Stomach smooth muscle (tissue), 2 donors: ENCODE measurements around the gene RAB20.
"Not testable (repeated sequence)": the region's sequence is repeated elsewhere in the genome, so short reads cannot be mapped to it uniquely, and the experiment has no call there.

ENCODE experiments used
- H3K27ac ChIP-seq: one replicate; pipeline ENCODE4 v1.7.0; 2013; ENCODE audit warnings: mild to moderate bottlenecking, low read length, inconsistent platforms
- H3K27me3 ChIP-seq, 2 donors: one replicate each; pipeline ENCODE4 v1.7.0; 2013; ENCODE audit warnings: low read length in 2 of 2; ENCODE audit not compliant: insufficient read depth in 2 of 2, control insufficient read depth in 1 of 2
- H3K36me3 ChIP-seq, 2 donors: one replicate each; pipeline ENCODE4 v1.7.0; 2013; ENCODE audit warnings: low read length in 2 of 2; ENCODE audit not compliant: control insufficient read depth in 2 of 2, insufficient read depth in 2 of 2
- H3K4me1 ChIP-seq: one replicate; pipeline ENCODE4 v1.7.0; 2013; ENCODE audit warnings: low read length; ENCODE audit not compliant: control insufficient read depth, insufficient read depth
- H3K4me3 ChIP-seq, 2 donors: one replicate each; pipeline ENCODE4 v1.7.0; 2013; ENCODE audit warnings: low read length in 2 of 2
- H3K9ac ChIP-seq, 2 donors: one replicate each; pipeline ENCODE4 v1.7.0; 2013; ENCODE audit warnings: low read length in 2 of 2, mild to moderate bottlenecking in 1 of 2
- H3K9me3 ChIP-seq, 2 donors: one replicate each; pipeline ENCODE4 v1.7.0; 2013; ENCODE audit warnings: low read length in 2 of 2; ENCODE audit not compliant: control insufficient read depth in 2 of 2
- donor health status: healthy.
- donor health status: Pancreatic carcinoma.

RAB20 gene

DNA sequence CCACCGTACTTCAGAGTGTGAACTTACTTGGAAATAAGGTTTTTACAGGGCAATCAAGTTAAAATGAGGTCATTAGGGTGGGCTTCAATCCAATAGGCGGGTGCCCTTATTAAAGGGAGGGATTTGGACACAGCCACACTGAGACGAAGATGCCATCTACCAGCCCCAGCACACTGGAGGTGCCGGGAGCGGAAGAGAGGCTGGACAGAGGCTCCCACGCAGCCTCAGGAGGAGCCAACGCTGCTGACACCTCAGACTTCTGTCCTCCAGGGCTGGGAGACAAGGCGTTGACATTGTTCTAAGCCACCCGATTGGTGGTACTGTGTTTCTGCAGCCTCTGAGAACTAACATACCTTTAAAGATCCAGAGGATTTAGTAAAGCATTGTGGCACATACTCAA is 12.6 kb upstream of the RAB20 start:
- Histone ChIP-seq H3K9ac (no peak overlapping the region), H3K36me3 (no peaks in the 10 kb centered on the region), H3K9me3 (no peaks in the 10 kb centered on the region), H3K4me3 (no peak overlapping the region), H3K27me3 (peaks cover 11 to 15% of the 10 kb centered on the region in 2 donors), H3K4me1 (peaks cover 3% of the 10 kb centered on the region), H3K27ac (no peak overlapping the region)

DNA sequence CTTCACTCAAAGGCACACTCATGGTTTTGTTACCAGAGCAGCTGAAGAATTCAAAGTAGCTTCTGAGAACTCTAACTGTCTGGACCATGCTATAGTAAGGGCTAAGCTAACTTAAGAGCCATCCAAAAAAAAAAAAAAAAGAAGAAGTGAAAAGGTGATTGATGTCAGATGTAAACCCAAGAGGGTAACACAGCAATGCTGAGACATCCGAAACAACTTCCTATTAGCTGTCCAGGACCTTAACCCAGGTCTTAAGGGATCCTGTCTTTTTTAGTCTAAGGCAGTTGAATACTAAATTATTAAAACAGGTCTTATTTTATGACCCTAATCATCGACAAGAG is 11.2 kb upstream of the RAB20 start:
- Histone ChIP-seq H3K9ac (no peak overlapping the region), H3K4me3 (no peak overlapping the region), H3K4me1 (peaks cover 3% of the 10 kb centered on the region), H3K9me3 (peaks cover 0 to 3% of the 10 kb centered on the region in 2 donors), H3K36me3 (no peaks in the 10 kb centered on the region), H3K27ac (no peak overlapping the region), H3K27me3 (peaks cover 11 to 15% of the 10 kb centered on the region in 2 donors)

DNA sequence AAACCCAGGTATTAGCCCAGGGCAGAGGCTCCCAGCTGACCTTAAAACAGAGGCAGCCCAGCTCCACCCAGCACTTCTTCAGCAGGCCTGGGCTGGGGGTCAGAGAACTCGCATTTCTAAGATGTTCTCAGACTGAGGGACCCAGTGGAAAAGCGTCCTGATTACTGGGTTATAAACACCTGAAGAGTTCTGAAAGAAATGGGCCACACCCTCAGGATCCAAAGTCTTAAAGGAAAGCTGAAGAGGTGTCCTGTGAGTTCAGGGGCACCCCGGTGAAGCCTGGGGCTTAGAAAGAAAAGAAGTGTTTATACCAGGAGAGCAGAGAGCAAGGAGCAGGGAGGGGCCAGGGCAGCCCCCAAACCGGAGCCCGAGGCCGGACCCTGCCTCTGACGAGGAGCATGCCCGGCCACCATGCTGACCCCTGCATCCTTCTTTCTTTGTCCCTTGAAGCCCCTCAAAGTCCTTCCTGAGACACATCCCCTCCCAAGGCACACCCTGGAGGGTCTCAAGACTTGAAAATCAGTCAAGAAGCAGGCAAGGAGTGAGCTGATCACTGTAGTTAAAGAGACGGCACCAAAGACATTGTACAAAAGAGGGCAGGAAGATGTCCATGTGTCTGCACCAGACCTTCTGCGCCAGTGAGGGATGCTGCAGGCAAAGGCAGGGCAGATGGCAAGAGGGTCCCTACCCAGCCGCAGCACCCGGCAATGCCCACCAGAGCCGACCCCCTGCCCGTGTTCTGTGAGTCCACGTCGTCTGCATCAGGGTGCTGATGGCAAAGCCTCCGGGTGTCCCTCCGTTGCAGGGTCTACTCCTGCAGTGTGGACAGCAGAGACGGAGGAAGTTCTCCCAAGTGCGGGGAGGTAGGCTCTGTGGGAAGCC is 10.6 kb upstream of the RAB20 start:
- Histone ChIP-seq H3K4me1 (peaks cover 3% of the 10 kb centered on the region), H3K36me3 (no peaks in the 10 kb centered on the region), H3K9ac (no peak overlapping the region), H3K27ac (no peak overlapping the region), H3K4me3 (no peak overlapping the region), H3K27me3 (peaks cover 11 to 15% of the 10 kb centered on the region in 2 donors), H3K9me3 (peaks cover 0 to 3% of the 10 kb centered on the region in 2 donors)

GRCh38 chr13:110570886-110571285 is 9.4 kb upstream of the RAB20 start:
- Histone ChIP-seq H3K4me1 (peaks cover 3% of the 10 kb centered on the region), H3K9me3 (peaks cover 0 to 3% of the 10 kb centered on the region in 2 donors), H3K4me3 (no peak overlapping the region), H3K27ac (no peak overlapping the region), H3K9ac (no peak overlapping the region), H3K36me3 (no peaks in the 10 kb centered on the region), H3K27me3 (peaks cover 11 to 15% of the 10 kb centered on the region in 2 donors)

DNA sequence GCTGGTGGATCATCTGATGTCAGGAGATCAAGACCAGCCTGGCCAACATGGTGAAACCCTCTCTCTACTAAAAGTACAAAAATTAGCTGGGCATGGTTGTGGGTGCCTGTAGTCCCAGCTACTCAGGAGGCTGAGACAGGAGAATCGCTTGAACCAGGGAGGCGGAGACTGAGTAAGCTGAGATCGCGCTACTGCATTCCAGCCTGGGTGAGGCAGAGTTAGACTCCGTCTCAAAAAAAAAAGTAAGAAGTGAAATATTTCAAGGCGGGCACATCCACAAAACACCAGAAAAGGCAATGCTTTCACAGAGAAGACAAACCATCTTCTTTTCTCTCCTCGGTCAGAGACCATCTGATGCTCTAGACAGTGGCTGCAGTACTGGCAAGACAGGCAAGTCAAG is 8.4 kb upstream of the RAB20 start:
- H3K4me1 ChIP-seq, H3K4me3 ChIP-seq, H3K9ac ChIP-seq, H3K36me3 ChIP-seq, H3K9me3 ChIP-seq, H3K27ac ChIP-seq: not testable (repeated sequence)
- peaks cover 10 to 15% of the 10 kb centered on the region in 2 donors for H3K27me3 ChIP-seq

GRCh38 chr13:110568612-110569011 is 7.1 kb upstream of the RAB20 start:
- peaks cover 8 to 15% of the 10 kb centered on the region in 2 donors for H3K27me3 ChIP-seq
- no peaks in the 10 kb centered on the region for H3K36me3 ChIP-seq
- H3K9ac ChIP-seq, result no peak overlapping the region
- H3K4me3 ChIP-seq, result no peak overlapping the region
- no peaks in the 10 kb centered on the region for H3K4me1 ChIP-seq
- peaks cover 0 to 3% of the 10 kb centered on the region in 2 donors for H3K9me3 ChIP-seq
- no peak overlapping the region for H3K27ac ChIP-seq

DNA sequence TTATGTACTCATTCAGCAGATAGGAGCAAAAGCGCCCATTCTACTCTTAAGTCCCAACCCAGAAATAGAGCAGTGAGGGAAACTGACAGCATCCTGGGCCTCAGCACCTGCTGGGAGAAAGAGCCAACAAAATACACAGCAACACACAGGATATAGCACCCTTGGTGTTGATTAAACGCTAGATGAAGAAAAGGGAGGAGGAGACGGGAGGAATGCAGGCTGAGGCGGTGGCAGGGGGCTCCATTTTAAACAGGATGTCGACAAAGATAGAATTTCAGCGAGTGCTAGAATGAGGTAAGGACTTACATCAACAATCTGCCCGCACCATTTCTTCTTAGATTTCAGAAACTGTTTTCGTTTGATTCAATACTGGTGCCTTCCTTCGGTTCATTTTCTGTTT is 4.6 kb upstream of the RAB20 start:
- H3K36me3 ChIP-seq, result no peaks in the 10 kb centered on the region
- H3K27me3 ChIP-seq, result no peaks in the 10 kb centered on the region
- peaks cover 12% of the 10 kb centered on the region for H3K4me1 ChIP-seq
- H3K27ac ChIP-seq, result no peak overlapping the region
- H3K4me3 ChIP-seq, result no peak overlapping the region
- no peak overlapping the region for H3K9ac ChIP-seq
- H3K9me3 ChIP-seq, result peaks cover 0 to 3% of the 10 kb centered on the region in 2 donors

GRCh38 chr13:110565296-110565695 is 3.8 kb upstream of the RAB20 start:
- Histone ChIP-seq H3K9me3 (peaks cover 0 to 3% of the 10 kb centered on the region in 2 donors), H3K36me3 (no peaks in the 10 kb centered on the region), H3K27me3 (no peaks in the 10 kb centered on the region), H3K4me3 (no peak overlapping the region), H3K27ac (no peak overlapping the region), H3K9ac (no peak overlapping the region), H3K4me1 (peaks cover 16% of the 10 kb centered on the region)

DNA sequence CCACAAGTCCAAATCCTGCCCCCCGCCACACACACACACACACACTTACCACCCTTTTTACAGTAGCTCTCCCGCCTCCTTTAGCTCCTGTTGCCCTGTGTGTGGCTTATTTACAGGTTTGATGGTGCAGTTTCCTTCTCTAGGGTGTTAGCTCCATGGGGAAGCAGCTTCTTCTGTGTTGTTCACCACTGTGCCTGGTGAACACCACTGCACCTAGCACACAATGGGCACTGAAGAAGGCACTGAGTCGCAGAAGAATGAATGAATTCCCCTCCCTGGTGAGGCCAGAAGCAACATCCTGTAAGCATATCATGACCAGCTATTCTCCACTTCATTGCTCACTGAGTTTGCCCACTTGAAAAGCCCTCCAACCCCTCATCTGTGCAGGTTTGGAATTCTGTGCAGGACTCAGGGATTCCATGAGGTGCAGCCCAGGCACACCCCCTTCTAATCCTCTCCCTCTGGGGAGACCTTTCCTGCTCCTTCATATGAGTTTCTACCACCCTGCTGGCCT is 3.0 kb upstream of the RAB20 start:
- no peak overlapping the region for H3K9ac ChIP-seq
- H3K27me3 ChIP-seq, result no peaks in the 10 kb centered on the region
- peaks cover 0 to 3% of the 10 kb centered on the region in 2 donors for H3K9me3 ChIP-seq
- H3K4me1 ChIP-seq, result peaks cover 23% of the 10 kb centered on the region
- no peak overlapping the region for H3K27ac ChIP-seq
- H3K4me3 ChIP-seq, result no peak overlapping the region
- H3K36me3 ChIP-seq, result no peaks in the 10 kb centered on the region

DNA sequence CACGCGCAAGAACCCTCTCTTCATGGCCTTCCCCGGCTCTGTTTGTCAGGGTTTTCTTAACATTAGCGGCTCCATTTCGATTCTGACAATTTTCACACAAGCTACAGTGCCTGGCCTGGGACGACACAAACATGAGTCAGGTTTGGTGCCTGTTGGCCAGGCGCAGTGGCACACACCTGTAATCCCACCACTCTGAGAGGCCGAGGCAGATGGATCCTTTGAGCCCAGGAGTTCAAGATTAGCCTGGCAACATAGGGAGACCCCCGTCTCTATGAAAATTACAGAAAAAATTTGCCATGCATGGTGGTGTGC is 1.9 kb upstream of the RAB20 start:
- no peak overlapping the region for H3K27ac ChIP-seq

More for the DNA sequence above, 1.9 kb upstream of the RAB20 start:
- no peaks in the 10 kb centered on the region for H3K36me3 ChIP-seq
- H3K4me3 ChIP-seq, result no peak overlapping the region
- no peak overlapping the region for H3K9ac ChIP-seq
- peaks cover 27% of the 10 kb centered on the region for H3K4me1 ChIP-seq
- H3K27me3 ChIP-seq, result no peaks in the 10 kb centered on the region
- H3K9me3 ChIP-seq, result no peaks in the 10 kb centered on the region
